Measurements from ENCODE around the gene BACH2. TPM values are rescaled to one million over a fixed set of nuclear protein-coding genes. Genes with fewer than 3 reads are reported as not detected.

Gene BACH2
- total RNA-seq, 1 experiment from 2014 or later, result 3.3 TPM

DNA sequence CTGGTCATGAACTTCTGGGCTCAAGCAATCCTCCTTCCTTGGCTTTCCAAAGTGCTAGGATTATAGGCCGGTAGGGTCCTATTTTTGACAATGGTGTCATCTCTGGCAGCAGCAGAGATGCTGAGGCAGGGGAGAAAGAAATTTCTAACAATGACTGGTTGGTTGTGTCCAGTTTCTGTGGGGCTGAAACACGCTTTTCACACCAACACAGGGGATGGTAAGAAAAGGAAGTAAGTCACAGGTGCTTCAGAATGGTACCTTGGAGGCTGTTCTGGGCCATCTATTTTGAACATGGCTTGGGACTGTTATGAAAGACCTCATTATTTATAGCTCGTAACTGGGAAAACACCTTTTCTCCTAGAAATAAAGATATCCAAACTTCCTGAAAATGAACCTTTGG lies 329.7 kb downstream of the BACH2 start:
- Histone ChIP-seq H3K9me2 (ENCODE audit: insufficient read depth) (no peaks in the 10 kb centered on the region), H3K4me1 (ENCODE audit: control insufficient read depth in 1 of 2, insufficient read depth in 2 of 2, low read length in 2 of 2) (no peaks in the 10 kb centered on the region), H4K20me1 (ENCODE audit: insufficient read depth) (no peaks in the 10 kb centered on the region), H3K27ac (ENCODE audit: low read depth, low read length) (no peak overlapping the region), H3K36me3 (ENCODE audit: control insufficient read depth in 1 of 2, insufficient read depth in 2 of 2, low read length in 2 of 2) (no peaks in the 10 kb centered on the region), H3K4me3 (replicated peaks in 1 of 2; ENCODE audit: low read depth in 1 of 2, low read length in 2 of 2) (no peak overlapping the region), H3K27me3 (ENCODE audit: insufficient read depth, low read length) (no peaks in the 10 kb centered on the region), H3K9me3 (ENCODE audit: control insufficient read depth in 1 of 2, insufficient read depth in 1 of 2, low read depth in 1 of 2, low read length in 2 of 2) (no peaks in the 10 kb centered on the region), H2AFZ (ENCODE audit: low read depth, low read length, poor library complexity, severe bottlenecking) (no peak overlapping the region), H3K79me2 (ENCODE audit: insufficient read depth, low read length) (no peaks in the 10 kb centered on the region), H3K4me2 (ENCODE audit: low read length) (no peak overlapping the region), H3K9ac (ENCODE audit: low read length) (no peak overlapping the region)
- RAD21 ChIA-PET (ENCODE audit: low non-redundant PET in 1 of 2, low total read pairs in 2 of 2, uncharacterized antibody in 2 of 2, unreplicated experiment in 2 of 2), result no interaction called here
- CTCF ChIA-PET, result no interaction called here
- DNase-seq (ENCODE audit: low read depth, low spot score) (no peak), ATAC-seq (no peak)
- TF ChIP-seq SIN3A (IDR thresholded peaks at IDR 0.05; ENCODE audit: low read depth) (no peak), ZNF274 (IDR thresholded peaks at IDR 0.05; ENCODE audit: low read depth, low read length) (no peak), ZFX (IDR thresholded peaks at IDR 0.05) (no peak), EZH2 (IDR thresholded peaks at IDR 0.05) (no peak), CBX3 (IDR thresholded peaks at IDR 0.05; ENCODE audit: low read depth) (no peak), EGR1 (IDR thresholded peaks at IDR 0.05; ENCODE audit: low read depth) (no peak), TCF7L2 (IDR thresholded peaks at IDR 0.05; ENCODE audit: borderline replicate concordance, extremely low read depth, insufficient read depth, insufficient read length) (no peak), EZH2phosphoT487 (IDR thresholded peaks at IDR 0.05; ENCODE audit: borderline replicate concordance) (no peak), SP1 (IDR thresholded peaks at IDR 0.05; ENCODE audit: low read depth) (no peak), SRF (IDR thresholded peaks at IDR 0.05; ENCODE audit: low read depth) (no peak)
- TF ChIP-seq, protein P1, sequence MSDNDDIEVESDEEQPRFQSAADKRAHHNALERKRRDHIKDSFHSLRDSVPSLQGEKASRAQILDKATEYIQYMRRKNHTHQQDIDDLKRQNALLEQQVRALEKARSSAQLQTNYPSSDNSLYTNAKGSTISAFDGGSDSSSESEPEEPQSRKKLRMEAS (IDR thresholded peaks at IDR 0.05), result no peak
- TF ChIP-seq, protein P2, sequence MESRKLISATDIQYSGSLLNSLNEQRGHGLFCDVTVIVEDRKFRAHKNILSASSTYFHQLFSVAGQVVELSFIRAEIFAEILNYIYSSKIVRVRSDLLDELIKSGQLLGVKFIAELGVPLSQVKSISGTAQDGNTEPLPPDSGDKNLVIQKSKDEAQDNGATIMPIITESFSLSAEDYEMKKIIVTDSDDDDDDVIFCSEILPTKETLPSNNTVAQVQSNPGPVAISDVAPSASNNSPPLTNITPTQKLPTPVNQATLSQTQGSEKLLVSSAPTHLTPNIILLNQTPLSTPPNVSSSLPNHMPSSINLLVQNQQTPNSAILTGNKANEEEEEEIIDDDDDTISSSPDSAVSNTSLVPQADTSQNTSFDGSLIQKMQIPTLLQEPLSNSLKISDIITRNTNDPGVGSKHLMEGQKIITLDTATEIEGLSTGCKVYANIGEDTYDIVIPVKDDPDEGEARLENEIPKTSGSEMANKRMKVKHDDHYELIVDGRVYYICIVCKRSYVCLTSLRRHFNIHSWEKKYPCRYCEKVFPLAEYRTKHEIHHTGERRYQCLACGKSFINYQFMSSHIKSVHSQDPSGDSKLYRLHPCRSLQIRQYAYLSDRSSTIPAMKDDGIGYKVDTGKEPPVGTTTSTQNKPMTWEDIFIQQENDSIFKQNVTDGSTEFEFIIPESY (IDR thresholded peaks at IDR 0.05; ENCODE audit: extremely low read depth, insufficient replicate concordance, low read length), result no peak
- TF ChIP-seq, protein P3, sequence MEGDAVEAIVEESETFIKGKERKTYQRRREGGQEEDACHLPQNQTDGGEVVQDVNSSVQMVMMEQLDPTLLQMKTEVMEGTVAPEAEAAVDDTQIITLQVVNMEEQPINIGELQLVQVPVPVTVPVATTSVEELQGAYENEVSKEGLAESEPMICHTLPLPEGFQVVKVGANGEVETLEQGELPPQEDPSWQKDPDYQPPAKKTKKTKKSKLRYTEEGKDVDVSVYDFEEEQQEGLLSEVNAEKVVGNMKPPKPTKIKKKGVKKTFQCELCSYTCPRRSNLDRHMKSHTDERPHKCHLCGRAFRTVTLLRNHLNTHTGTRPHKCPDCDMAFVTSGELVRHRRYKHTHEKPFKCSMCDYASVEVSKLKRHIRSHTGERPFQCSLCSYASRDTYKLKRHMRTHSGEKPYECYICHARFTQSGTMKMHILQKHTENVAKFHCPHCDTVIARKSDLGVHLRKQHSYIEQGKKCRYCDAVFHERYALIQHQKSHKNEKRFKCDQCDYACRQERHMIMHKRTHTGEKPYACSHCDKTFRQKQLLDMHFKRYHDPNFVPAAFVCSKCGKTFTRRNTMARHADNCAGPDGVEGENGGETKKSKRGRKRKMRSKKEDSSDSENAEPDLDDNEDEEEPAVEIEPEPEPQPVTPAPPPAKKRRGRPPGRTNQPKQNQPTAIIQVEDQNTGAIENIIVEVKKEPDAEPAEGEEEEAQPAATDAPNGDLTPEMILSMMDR (IDR thresholded peaks at IDR 0.05 in 2 of 3, conservative IDR thresholded peaks at IDR 0.05 in 1 of 3; ENCODE audit: borderline replicate concordance in 1 of 3, insufficient read depth in 1 of 3, low read depth in 2 of 3, low read length in 2 of 3), result no peak
- intact Hi-C loops (cut with micrococcal nuclease), result no loop called here
- POLR2A ChIA-PET, result no interaction called here
- no TSS peak for BruUV-seq (replicated peaks)

Data from HCT116 (cell line).